Fibroblast of the aortic adventitia (primary cell): ENCODE results near the gene EMD. TPM values are rescaled to one million over a fixed set of nuclear protein-coding genes. Genes with fewer than 3 reads are reported as not detected.
A peak's percentile ranks its signal among the peaks of the same experiment; 100 is the strongest.

Experiments
- DNase-seq: peaks from one replicate; pipeline ENCODE4 v3.0.0-alpha.2; 2010; ENCODE audit warnings: low read depth
- H3K4me3 ChIP-seq: 2 replicates; pipeline ENCODE4 v1.5.1; 2011; ENCODE audit warnings: low read depth, mild to moderate bottlenecking, control low read depth, low read length, moderate library complexity
- CTCF ChIP-seq: IDR thresholded peaks from 2 replicates; pipeline ENCODE4 v1.5.1; 2011; ENCODE audit warnings: mild to moderate bottlenecking, low read length, control low read depth, inconsistent platforms; ENCODE audit not compliant: insufficient read depth
- total RNA-seq: library from RNA; depleted of rRNA; stranded (reverse); fragments of >200 nt; gene quantifications from 2 replicates; pipeline ENCODE4 v1.2.3, GENCODE V29; 2012; ENCODE audit warnings: low replicate concordance

The EMD gene
- total RNA-seq, 1 donor = 29.9 TPM

- H3K4me3 ChIP-seq = peak overlapping the region; percentile 66
- TF ChIP-seq CTCF = no peak
- DNase-seq = no peak
Observed at GRCh38 chrX:154371789-154372300, 7.2 kb upstream of the EMD start.

- no peak for TF ChIP-seq CTCF
Observed at GRCh38 chrX:154372612-154373022, 6.5 kb upstream of the EMD start.

GRCh38 chrX:154373340-154374306, 5.5 kb upstream of the EMD start:
- peak; percentile 80 for DNase-seq
- peak overlapping the region; percentile 65 for H3K4me3 ChIP-seq
- TF ChIP-seq CTCF = peak; percentile 40

More at GRCh38 chrX:154372612-154373022, 6.5 kb upstream of the EMD start:
- no peak for DNase-seq
- peak overlapping the region; percentile 66 for H3K4me3 ChIP-seq

- no peak for TF ChIP-seq CTCF
Observed at GRCh38 chrX:154374313-154375155, 4.6 kb upstream of the EMD start, which contains the start of gene FLNA. Gene FLNA, minus strand, starts transcription at chrX:154374634. Its CDS starts 3,389 bp downstream, at chrX:154371245.

GRCh38 chrX:154375156-154375504, 4.0 kb upstream of the EMD start:
- no peak for TF ChIP-seq CTCF
- no peak for DNase-seq
- H3K4me3 ChIP-seq = no peak overlapping the region

More at GRCh38 chrX:154374313-154375155, 4.6 kb upstream of the EMD start, which contains the start of gene FLNA:
- no peak for DNase-seq
- peak within 1 kb of the TSS; percentile 65 for H3K4me3 ChIP-seq

- no peak for TF ChIP-seq CTCF
- no peak overlapping the region for H3K4me3 ChIP-seq
- DNase-seq = peak; percentile 16
Observed at GRCh38 chrX:154376774-154377173, 2.3 kb upstream of the EMD start.
